Parathyroid adenoma (tissue), 2 donors: ENCODE results near the gene CELSR3.
A peak's percentile ranks its signal among the peaks of the same experiment; 100 is the strongest.

Experiments used
- H2AFZ ChIP-seq: fragments of 300-600 bp; sonication (generic); one replicate; pipeline ENCODE4 v1.7.0; 2017; ENCODE audit warnings: antibody characterized with exemption, mild to moderate bottlenecking
- H3K27ac ChIP-seq: fragments of 300-600 bp; sonication (generic); one replicate; pipeline ENCODE4 v1.7.0; 2017
- H3K27me3 ChIP-seq: fragments of 300-600 bp; sonication (generic); one replicate; pipeline ENCODE4 v1.7.0; 2017; ENCODE audit warnings: low read length; ENCODE audit not compliant: control insufficient read depth, insufficient read depth
- H3K36me3 ChIP-seq: fragments of 300-600 bp; sonication (generic); one replicate; pipeline ENCODE4 v1.7.0; 2017; ENCODE audit warnings: low read length; ENCODE audit not compliant: control insufficient read depth, insufficient read depth
- H3K4me1 ChIP-seq: fragments of 300-600 bp; sonication (generic); one replicate; pipeline ENCODE4 v1.7.0; 2017; ENCODE audit warnings: control low read depth
- H3K4me2 ChIP-seq: fragments of 300-600 bp; sonication (generic); one replicate; pipeline ENCODE4 v1.7.0; 2017; ENCODE audit warnings: low read length
- H3K4me3 ChIP-seq: fragments of 300-600 bp; sonication (generic); one replicate; pipeline ENCODE4 v1.7.0; 2017; ENCODE audit warnings: low read depth, low read length
- H3K79me2 ChIP-seq: fragments of 300-600 bp; sonication (generic); one replicate; pipeline ENCODE4 v1.7.0; 2017; ENCODE audit warnings: control low read depth
- H3K9ac ChIP-seq: fragments of 300-600 bp; sonication (generic); one replicate; pipeline ENCODE4 v1.7.0; 2017; ENCODE audit warnings: mild to moderate bottlenecking
- H3K9me3 ChIP-seq: fragments of 300-600 bp; sonication (generic); one replicate; pipeline ENCODE4 v1.7.0; 2017; ENCODE audit warnings: low read length; ENCODE audit not compliant: control insufficient read depth
- CTCF ChIP-seq: fragments of 300-600 bp; sonication (generic); IDR thresholded peaks from one replicate; pipeline ENCODE4 v1.7.0; 2017; ENCODE audit warnings: antibody characterized with exemption, mild to moderate bottlenecking
- donor health status: primary hyperparathyroidism.

CELSR3 gene

GRCh38 chr3:48672522-48672921 is 9.8 kb upstream of the CELSR3 start:
- Histone ChIP-seq H3K27me3 (no peaks in the 10 kb centered on the region), H3K4me2 (no peak overlapping the region), H3K79me2 (peaks cover 3% of the 10 kb centered on the region), H3K4me1 (peaks cover 3% of the 10 kb centered on the region), H3K4me3 (no peak overlapping the region), H3K36me3 (no peaks in the 10 kb centered on the region), H2AFZ (no peak overlapping the region), H3K27ac (peak overlapping the region; percentile 53), H3K9ac (no peak overlapping the region), H3K9me3 (no peaks in the 10 kb centered on the region)
- TF ChIP-seq CTCF = no peak

DNA sequence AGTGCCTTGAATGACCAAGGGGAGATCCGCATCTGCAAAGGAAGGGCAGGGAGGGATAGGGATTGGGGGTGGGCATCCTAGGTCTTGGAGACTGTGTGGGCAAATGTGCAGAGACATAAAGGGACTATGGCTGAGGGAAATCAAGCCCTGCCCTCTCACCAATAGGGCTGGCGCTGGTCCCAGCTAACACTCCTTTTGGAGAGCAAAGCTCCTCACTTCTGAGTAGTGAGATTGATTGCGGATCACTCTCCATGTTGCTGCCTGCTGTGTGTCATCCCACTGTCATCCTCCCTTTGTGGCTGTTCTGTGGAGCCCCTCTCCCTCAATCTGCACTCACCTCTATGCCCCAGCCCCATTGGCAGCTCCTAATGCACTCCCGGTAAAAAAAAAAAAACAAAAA is 2.2 kb upstream of the CELSR3 start:
- H3K27ac ChIP-seq = peak overlapping the region; percentile 91
- H3K27me3 ChIP-seq = no peaks in the 10 kb centered on the region
- no peak overlapping the region for H2AFZ ChIP-seq
- TF ChIP-seq CTCF = no peak
- no peaks in the 10 kb centered on the region for H3K36me3 ChIP-seq
- H3K4me3 ChIP-seq = no peak overlapping the region
- no peak overlapping the region for H3K9ac ChIP-seq
- H3K9me3 ChIP-seq = no peaks in the 10 kb centered on the region
- H3K79me2 ChIP-seq = no peaks in the 10 kb centered on the region
- no peak overlapping the region for H3K4me2 ChIP-seq
- peaks cover 2% of the 10 kb centered on the region for H3K4me1 ChIP-seq

GRCh38 chr3:48664313-48664644 is 1.6 kb upstream of the CELSR3 start:
- Histone ChIP-seq H3K79me2 (no peaks in the 10 kb centered on the region), H3K9me3 (no peaks in the 10 kb centered on the region), H2AFZ (no peak overlapping the region), H3K4me1 (peaks cover 2% of the 10 kb centered on the region), H3K27me3 (no peaks in the 10 kb centered on the region), H3K9ac (no peak overlapping the region), H3K36me3 (no peaks in the 10 kb centered on the region), H3K27ac (peak overlapping the region; percentile 91), H3K4me2 (peak overlapping the region; percentile 97), H3K4me3 (no peak overlapping the region)
- TF ChIP-seq CTCF = no peak

GRCh38 chr3:48663489-48664312 is 1.0 kb upstream of the CELSR3 start:
- H3K9ac ChIP-seq = peak overlapping the region; percentile 57
- H3K27me3 ChIP-seq = no peaks in the 10 kb centered on the region
- H3K79me2 ChIP-seq = no peaks in the 10 kb centered on the region
- H3K27ac ChIP-seq = peak overlapping the region; percentile 91
- H3K9me3 ChIP-seq = no peaks in the 10 kb centered on the region
- H3K36me3 ChIP-seq = no peaks in the 10 kb centered on the region
- H3K4me1 ChIP-seq = peaks cover 2% of the 10 kb centered on the region
- H3K4me2 ChIP-seq = peak overlapping the region; percentile 97
- H2AFZ ChIP-seq = peak overlapping the region; percentile 65
- TF ChIP-seq CTCF = peak; percentile 87
- peak overlapping the region; percentile 72 for H3K4me3 ChIP-seq
